IMR-90 (cell line): ENCODE results near the gene USP36. TPM values are rescaled to one million over a fixed set of nuclear protein-coding genes. Genes with fewer than 3 reads are reported as not detected.

Source experiments
- ATAC-seq: fragments of 200-7000 bp; cut with Tn5 transposase; 2 replicates; pipeline ENCODE4 v1.9.1; 2020; ENCODE audit warnings: low read depth, mild to moderate bottlenecking, moderate library complexity
- BruUV-seq: library from RNA; stranded (reverse); fragments of 400-500 nt; replicated peaks from 2 replicates; lab custom pipeline; 2021; lab: Mats Ljungman, UMichigan
- CTCF ChIA-PET: fragments of 300-600 bp; formaldehyde crosslinking; extraction: SDS; loops from one replicate; lab custom pipeline; 2021; ENCODE audit warnings: antibody characterized with exemption; lab: Yijun Ruan, JAX
- POLR2A ChIA-PET: fragments of 300-600 bp; sonication (Branson Sonifier 250); formaldehyde crosslinking; loops from one replicate; lab custom pipeline; 2022; ENCODE audit warnings: antibody characterized with exemption; ENCODE audit not compliant: unreplicated experiment; lab: Charles Lee
- DNase-seq: peaks from one replicate; pipeline ENCODE4 v3.0.0; 2013
- H2AFZ ChIP-seq: replicated peaks from 2 replicates; pipeline ENCODE3; 2013; ENCODE audit warnings: low read length, mild to moderate bottlenecking; ENCODE audit not compliant: poor library complexity
- H2AK5ac ChIP-seq: 2 replicates; pipeline ENCODE4 v1.6.1; 2013; ENCODE audit warnings: low read depth, low read length, inconsistent platforms
- H2AK9ac ChIP-seq: replicated peaks from 2 replicates; pipeline ENCODE3; 2013; ENCODE audit warnings: mild to moderate bottlenecking, low read depth, low read length, moderate library complexity; ENCODE audit not compliant: poor library complexity
- H2BK120ac ChIP-seq: 2 replicates; pipeline ENCODE4 v1.6.1; 2013; ENCODE audit warnings: low read depth, low read length, inconsistent platforms
- H2BK15ac ChIP-seq: 3 replicates; pipeline ENCODE4 v1.6.1; 2013; ENCODE audit warnings: low read depth, low read length, inconsistent platforms
- H2BK20ac ChIP-seq: 2 replicates; pipeline ENCODE4 v1.6.1; 2013; ENCODE audit warnings: low read depth, mild to moderate bottlenecking, inconsistent platforms, low read length, moderate library complexity
- H2BK5ac ChIP-seq: 2 replicates; pipeline ENCODE4 v1.6.1; 2013; ENCODE audit warnings: mild to moderate bottlenecking, low read depth, low read length, inconsistent platforms; ENCODE audit not compliant: poor library complexity, severe bottlenecking
- H3K14ac ChIP-seq: replicated peaks from 2 replicates; pipeline ENCODE4 v1.6.1; 2013; ENCODE audit warnings: low read depth, low read length, inconsistent platforms
- H3K18ac ChIP-seq: 2 replicates; pipeline ENCODE4 v1.6.1; 2013; ENCODE audit warnings: low read depth, low read length, control low read depth
- H3K23ac ChIP-seq: 2 replicates; pipeline ENCODE4 v1.6.1; 2013; ENCODE audit warnings: low read depth, low read length, inconsistent platforms
- H3K27ac ChIP-seq: 2 replicates; pipeline ENCODE4 v1.5.1; 2013; ENCODE audit warnings: mild to moderate bottlenecking, control low read depth, low read length; ENCODE audit not compliant: insufficient read depth
- H3K27me3 ChIP-seq: 2 replicates; pipeline ENCODE4 v1.6.1; 2013; ENCODE audit warnings: low read length; ENCODE audit not compliant: control insufficient read depth, insufficient read depth
- H3K36me3 ChIP-seq: 2 replicates; pipeline ENCODE4 v1.6.1; 2013; ENCODE audit warnings: low read length, mixed read lengths; ENCODE audit not compliant: control insufficient read depth, insufficient read depth
- H3K4ac ChIP-seq: 2 replicates; pipeline ENCODE4 v1.6.1; 2013; ENCODE audit warnings: low read depth, low read length, inconsistent platforms
- H3K4me1 ChIP-seq: 2 replicates; pipeline ENCODE4 v1.6.1; 2013; ENCODE audit warnings: low read length, mixed read lengths; ENCODE audit not compliant: control insufficient read depth, insufficient read depth
- H3K4me2 ChIP-seq: 2 replicates; pipeline ENCODE4 v1.6.1; 2013; ENCODE audit warnings: low read depth, mild to moderate bottlenecking, control low read depth, low read length, moderate library complexity
- H3K4me3 ChIP-seq: 2 replicates; pipeline ENCODE4 v1.5.1; 2013; ENCODE audit warnings: low read depth, mild to moderate bottlenecking, control low read depth, low read length, moderate library complexity; ENCODE audit not compliant: insufficient read depth
- H3K56ac ChIP-seq: 2 replicates; pipeline ENCODE4 v1.6.1; 2013; ENCODE audit warnings: low read length, inconsistent platforms; ENCODE audit not compliant: insufficient read depth; ENCODE audit errors: extremely low read depth
- H3K79me1 ChIP-seq, 2 experiments: 2 replicates each; pipeline ENCODE4 v1.6.1; 2013; ENCODE audit warnings: low read length in 2 of 2, inconsistent platforms in 1 of 2, low read depth in 1 of 2
- H3K9ac ChIP-seq: 2 replicates; pipeline ENCODE4 v1.6.1; 2013; ENCODE audit warnings: low read depth, low read length, control low read depth
- H3K9me1 ChIP-seq: 2 replicates; pipeline ENCODE4 v1.6.1; 2013; ENCODE audit warnings: low read length, inconsistent platforms; ENCODE audit not compliant: insufficient read depth
- H3K9me3 ChIP-seq: 2 replicates; pipeline ENCODE4 v1.6.1; 2013; ENCODE audit warnings: low read length; ENCODE audit not compliant: control insufficient read depth, insufficient read depth
- H4K20me1 ChIP-seq: 2 replicates; pipeline ENCODE4 v1.6.1; 2013; ENCODE audit warnings: low read length, inconsistent platforms; ENCODE audit not compliant: insufficient read depth
- H4K5ac ChIP-seq: 2 replicates; pipeline ENCODE4 v1.6.1; 2013; ENCODE audit warnings: mild to moderate bottlenecking, low read depth, low read length, control low read depth
- H4K8ac ChIP-seq, 2 experiments: 2 replicates each; pipeline ENCODE4 v1.6.1; 2013; ENCODE audit warnings: low read depth in 2 of 2, low read length in 2 of 2, control low read depth in 1 of 2, inconsistent platforms in 1 of 2
- H4K91ac ChIP-seq: 2 replicates; pipeline ENCODE4 v1.6.1; 2013; ENCODE audit warnings: low read depth, low read length, inconsistent platforms; ENCODE audit not compliant: insufficient read depth
- CEBPB ChIP-seq: IDR thresholded peaks from 2 replicates; pipeline ENCODE4 v1.6.1; 2012; ENCODE audit warnings: low read depth, low read length, improper control_type of control experiment
- CTCF ChIP-seq: conservative IDR thresholded peaks from 2 replicates; pipeline ENCODE4 v1.5.1; 2012; ENCODE audit warnings: mild to moderate bottlenecking, low read depth, low read length, improper control_type of control experiment
- MAFK ChIP-seq: IDR thresholded peaks from 2 replicates; pipeline ENCODE4 v1.6.1; 2012; ENCODE audit warnings: low read depth, low read length, improper control_type of control experiment
- WGBS, 2 experiments: methylation state at CpG; one replicate each; pipeline versions ENCODE4 v1.1.5 to v1.1.7; 2013; ENCODE audit warnings: missing lambda C conversion rate in 2 of 2; ENCODE audit not compliant: insufficient read length in 1 of 2; ENCODE audit errors: extremely low coverage in 2 of 2; 5-methylcytosine and 5-hydroxymethylcytosine counted together
- dilution Hi-C: fragments of 300-500 bp; cut with HindIII; formaldehyde crosslinking; loops from one replicate; pipeline ENCODE4 v1.14.3; 2018; ENCODE audit warnings: low sequenced_read_pairs; ENCODE audit not compliant: unreplicated experiment
- in situ Hi-C: fragments of 300-500 bp; cut with MboI; formaldehyde crosslinking; loops from 3 replicates; pipeline ENCODE4 v1.14.3; 2019; ENCODE audit warnings: low sequenced_read_pairs, inconsistent platforms, mixed read lengths
- intact Hi-C: fragments of 100-400 bp; cut with micrococcal nuclease; formaldehyde crosslinking; loops from 2 replicates; pipeline ENCODE4 v1.10.0; 2022
- polyA plus RNA-seq, 3 experiments: library from polyadenylated mRNA; depleted of rRNA; stranded (reverse); fragments of >200 nt; gene quantifications; 2 replicates each; pipeline ENCODE4 v1.2.3, GENCODE V29; 2012; ENCODE audit warnings: low replicate concordance in 1 of 3
- total RNA-seq: library from RNA; depleted of rRNA; stranded (reverse); fragments of >200 nt; gene quantifications from 2 replicates; pipeline ENCODE4 v1.2.3, GENCODE V29; 2012

The USP36 gene
- total and polyA plus RNA-seq, 2 of the 4 experiments (the other 2 are of a cell fraction) = 30.6 to 38.3 TPM

DNA sequence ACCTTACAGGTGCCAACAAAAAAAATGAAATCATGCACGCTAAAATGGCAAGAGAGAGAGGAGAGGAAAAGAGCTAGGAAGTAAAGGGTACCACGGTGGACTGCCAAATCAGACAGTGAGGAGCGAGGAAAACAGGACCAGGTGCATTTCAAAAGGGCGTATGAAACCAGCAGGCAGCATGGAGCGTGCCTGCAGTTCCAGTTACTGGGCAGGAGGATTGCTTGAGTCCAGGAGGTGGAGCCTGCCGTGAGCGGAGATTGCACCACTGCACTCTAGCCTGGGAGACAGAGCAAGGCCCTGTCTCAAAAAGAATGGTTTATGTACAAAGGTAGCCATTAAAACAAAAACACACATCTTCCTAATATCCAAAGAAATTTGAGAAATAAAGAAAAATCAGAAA lies 16.4 kb downstream of the USP36 start:
- H4K20me1 ChIP-seq = peaks cover 24% of the 10 kb centered on the region
- peaks cover 16% of the 10 kb centered on the region for H3K4me1 ChIP-seq
- no peak overlapping the region for H2AK5ac ChIP-seq
- no peaks in the 10 kb centered on the region for H3K27me3 ChIP-seq
- no peak overlapping the region for H2AK9ac ChIP-seq
- H4K5ac ChIP-seq = no peak overlapping the region
- peak overlapping the region; percentile 89 for H2BK5ac ChIP-seq
- H3K18ac ChIP-seq = no peak overlapping the region
- peaks cover 61% of the 10 kb centered on the region for H3K36me3 ChIP-seq
- H4K8ac ChIP-seq = no peak overlapping the region
- POLR2A ChIA-PET = no interaction called here
- H3K56ac ChIP-seq = no peak overlapping the region
- H3K9ac ChIP-seq = no peak overlapping the region
- ATAC-seq (no peak), DNase-seq (no peak)
- no peak overlapping the region for H3K4me3 ChIP-seq
- no peak overlapping the region for H4K91ac ChIP-seq
- intact Hi-C loops = loop anchor here (10.0 kb wide), 1 partner anchor 329 kb away; no protein-coding TSS in a partner anchor
- no peak overlapping the region for H3K14ac ChIP-seq
- H2BK15ac ChIP-seq = no peak overlapping the region
- CTCF ChIA-PET = no interaction called here
- H3K27ac ChIP-seq = no peak overlapping the region
- BruUV-seq = no TSS peak
- H2BK120ac ChIP-seq = no peak overlapping the region
- no peak overlapping the region for H3K23ac ChIP-seq
- H2BK20ac ChIP-seq = no peak overlapping the region
- in situ Hi-C loops = no loop called here
- H3K79me1 ChIP-seq = peaks cover 32 to 85% of the 10 kb centered on the region in 2 experiments
- H3K4me2 ChIP-seq = no peak overlapping the region
- H3K4ac ChIP-seq = no peak overlapping the region
- peaks cover 23% of the 10 kb centered on the region for H3K9me1 ChIP-seq
- H3K9me3 ChIP-seq = no peaks in the 10 kb centered on the region
- WGBS, 2 experiments = 100% methylated on average over 3 of the region's 7 CpGs; no CpG with 5 or more reads in 1 of the 2 experiments
- TF ChIP-seq CEBPB (no peak), MAFK (no peak), CTCF (no peak)
- dilution Hi-C loops = no loop called here
- peak overlapping the region; percentile 5 for H2AFZ ChIP-seq
